Natural killer cell (primary cell): Measurements from ENCODE around the gene PASD1. TPM values are rescaled to one million over a fixed set of nuclear protein-coding genes. Genes with fewer than 3 reads are reported as not detected.

Experiments used
- ATAC-seq, 3 donors: fragments of 150-1000 bp in 2 of 3; fragments of 200-7000 bp in 1 of 3; cut with Tn5 transposase; 1 replicate in 1 of 3; 2 replicates in 2 of 3; pipeline ENCODE4 v1.10.0; 2021; ENCODE audit warnings: mild to moderate bottlenecking in 2 of 3, moderate library complexity in 2 of 3
- DNase-seq, 2 donors: peaks; one replicate each; pipeline versions ENCODE4 v3.0.0 to v3.0.0-alpha.2; 2013 to 2021; ENCODE audit warnings: mixed read lengths in 1 of 2
- H3K27ac ChIP-seq: one replicate; pipeline ENCODE4 v1.5.1; 2013; ENCODE audit warnings: mild to moderate bottlenecking, low read length
- H3K27me3 ChIP-seq: one replicate; pipeline ENCODE4 v1.6.1; 2013; ENCODE audit warnings: low read length; ENCODE audit not compliant: control insufficient read depth, insufficient read depth
- H3K36me3 ChIP-seq: one replicate; pipeline ENCODE4 v1.6.1; 2013; ENCODE audit warnings: low read length; ENCODE audit not compliant: control insufficient read depth, insufficient read depth
- H3K4me1 ChIP-seq: one replicate; pipeline ENCODE4 v1.6.1; 2013; ENCODE audit warnings: low read length; ENCODE audit not compliant: control insufficient read depth, insufficient read depth
- H3K4me3 ChIP-seq: one replicate; pipeline ENCODE4 v1.5.1; 2013; ENCODE audit warnings: low read length
- H3K9me3 ChIP-seq: one replicate; pipeline ENCODE4 v1.6.1; 2013; ENCODE audit warnings: low read length; ENCODE audit not compliant: control insufficient read depth, insufficient read depth
- H3K27ac Mint-ChIP-seq, 2 donors: one replicate each; pipeline ENCODE4 v1.8.0; 2022; ENCODE audit warnings: mild to moderate bottlenecking in 2 of 2, mixed read lengths in 2 of 2, moderate library complexity in 1 of 2
- H3K27me3 Mint-ChIP-seq, 2 donors: one replicate each; pipeline ENCODE4 v1.8.0; 2022; ENCODE audit warnings: low read depth in 2 of 2, mixed read lengths in 2 of 2
- H3K36me3 Mint-ChIP-seq: one replicate; pipeline ENCODE4 v1.8.0; 2022; ENCODE audit warnings: mixed read lengths
- H3K4me1 Mint-ChIP-seq, 2 donors: one replicate each; pipeline ENCODE4 v1.8.0; 2022; ENCODE audit warnings: mixed read lengths in 2 of 2
- H3K4me3 Mint-ChIP-seq: one replicate; pipeline ENCODE4 v1.8.0; 2022; ENCODE audit warnings: mild to moderate bottlenecking, moderate library complexity, mixed read lengths
- H3K9me3 Mint-ChIP-seq, 2 donors: one replicate each; pipeline ENCODE4 v1.8.0; 2022; ENCODE audit warnings: mixed read lengths in 2 of 2
- WGBS: methylation state at CpG from one replicate; pipeline ENCODE4 v1.1.7; 2013; ENCODE audit warnings: missing lambda C conversion rate; ENCODE audit not compliant: insufficient coverage; 5-methylcytosine and 5-hydroxymethylcytosine counted together
- intact Hi-C: fragments of 100-400 bp; cut with micrococcal nuclease; formaldehyde crosslinking; loops from one replicate; pipeline ENCODE4 v1.14.2; 2022
- total RNA-seq, 4 donors: library from RNA; stranded (reverse); fragments of 120-200 nt in 1 of 4; gene quantifications; one replicate each; pipeline versions ENCODE4 v1.2.3 to v1.2.4, GENCODE V29; 2013 to 2022
- TF ChIP-seq, protein P1 (sequence below): fragments of 200-600 bp; IDR thresholded peaks from one replicate; pipeline ENCODE4 v1.8.0; 2022; ENCODE audit warnings: antibody characterized with exemption

The PASD1 gene
- total RNA-seq, 3 donors from 2014 or later (not counting 1 experiment from before 2014, with no cell fraction given) = not detected

DNA sequence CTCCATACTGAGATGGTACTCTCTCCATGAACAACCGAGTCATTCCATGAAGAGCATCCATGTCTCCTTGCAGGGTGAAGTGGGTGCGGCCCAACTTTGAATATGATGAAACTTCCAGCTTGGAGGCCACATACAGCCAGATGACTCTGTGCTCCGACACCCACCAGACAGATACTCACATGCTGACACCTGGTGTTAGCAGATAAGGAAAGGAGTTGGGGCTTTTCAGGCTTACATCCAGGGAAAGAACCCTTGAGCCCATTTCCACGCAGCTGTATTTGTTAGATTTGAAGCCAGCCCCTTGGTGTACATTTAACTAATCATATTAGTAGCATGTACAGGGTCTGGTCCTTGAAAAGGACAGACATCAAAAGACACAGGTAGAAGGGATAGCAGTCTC, 69.7 kb downstream of the PASD1 start:
- Mint-ChIP-seq H3K4me1 (no peaks in the 10 kb centered on the region), H3K9me3 (no peaks in the 10 kb centered on the region), H3K36me3 (no peaks in the 10 kb centered on the region), H3K27me3 (peaks cover 0 to 9% of the 10 kb centered on the region in 2 donors), H3K27ac (no peak overlapping the region), H3K4me3 (no peak overlapping the region)
- DNase-seq (no peak), ATAC-seq (no peak)
- no peak overlapping the region for H3K27ac ChIP-seq
- intact Hi-C loops = no loop called here
- H3K36me3 ChIP-seq = no peaks in the 10 kb centered on the region
- TF ChIP-seq, protein P1, sequence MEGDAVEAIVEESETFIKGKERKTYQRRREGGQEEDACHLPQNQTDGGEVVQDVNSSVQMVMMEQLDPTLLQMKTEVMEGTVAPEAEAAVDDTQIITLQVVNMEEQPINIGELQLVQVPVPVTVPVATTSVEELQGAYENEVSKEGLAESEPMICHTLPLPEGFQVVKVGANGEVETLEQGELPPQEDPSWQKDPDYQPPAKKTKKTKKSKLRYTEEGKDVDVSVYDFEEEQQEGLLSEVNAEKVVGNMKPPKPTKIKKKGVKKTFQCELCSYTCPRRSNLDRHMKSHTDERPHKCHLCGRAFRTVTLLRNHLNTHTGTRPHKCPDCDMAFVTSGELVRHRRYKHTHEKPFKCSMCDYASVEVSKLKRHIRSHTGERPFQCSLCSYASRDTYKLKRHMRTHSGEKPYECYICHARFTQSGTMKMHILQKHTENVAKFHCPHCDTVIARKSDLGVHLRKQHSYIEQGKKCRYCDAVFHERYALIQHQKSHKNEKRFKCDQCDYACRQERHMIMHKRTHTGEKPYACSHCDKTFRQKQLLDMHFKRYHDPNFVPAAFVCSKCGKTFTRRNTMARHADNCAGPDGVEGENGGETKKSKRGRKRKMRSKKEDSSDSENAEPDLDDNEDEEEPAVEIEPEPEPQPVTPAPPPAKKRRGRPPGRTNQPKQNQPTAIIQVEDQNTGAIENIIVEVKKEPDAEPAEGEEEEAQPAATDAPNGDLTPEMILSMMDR = no peak
- no peak overlapping the region for H3K4me3 ChIP-seq
- WGBS = 83% methylated on average over 2 of the region's 4 CpGs
- H3K9me3 ChIP-seq = no peaks in the 10 kb centered on the region
- H3K27me3 ChIP-seq = no peaks in the 10 kb centered on the region
- H3K4me1 ChIP-seq = no peaks in the 10 kb centered on the region

DNA sequence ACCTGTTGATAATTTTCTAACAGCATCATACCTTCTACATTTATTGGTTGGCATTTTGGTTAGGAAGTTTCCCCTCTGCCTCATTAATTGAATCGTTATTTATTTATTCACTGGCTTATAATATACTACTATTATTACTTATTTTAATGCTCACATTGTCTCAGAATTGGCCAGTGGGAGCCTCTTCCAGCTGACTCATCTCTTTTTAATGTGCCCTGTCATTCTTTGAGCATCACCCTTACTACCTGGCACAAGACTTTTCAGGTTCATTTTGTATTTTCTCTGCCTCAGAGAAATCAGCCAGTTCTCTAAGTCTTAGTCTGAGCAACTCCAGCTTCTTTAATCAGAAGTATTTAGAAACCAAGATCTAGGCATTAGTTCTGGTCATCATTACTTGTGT, 71.5 kb downstream of the PASD1 start:
- ATAC-seq (no peak), DNase-seq (no peak)
- no peaks in the 10 kb centered on the region for H3K9me3 Mint-ChIP-seq
- Histone ChIP-seq H3K27me3 (no peaks in the 10 kb centered on the region), H3K27ac (no peak overlapping the region), H3K4me3 (no peak overlapping the region), H3K36me3 (no peaks in the 10 kb centered on the region), H3K4me1 (no peaks in the 10 kb centered on the region), H3K9me3 (no peaks in the 10 kb centered on the region)
- H3K4me1 Mint-ChIP-seq = no peaks in the 10 kb centered on the region
- no peaks in the 10 kb centered on the region for H3K36me3 Mint-ChIP-seq
- TF ChIP-seq, protein P1 = no peak
- H3K27ac Mint-ChIP-seq = no peak overlapping the region
- no peak overlapping the region for H3K4me3 Mint-ChIP-seq
- 100% methylated on average over 1 of the region's 1 CpG for WGBS
- H3K27me3 Mint-ChIP-seq = peaks cover 0 to 23% of the 10 kb centered on the region in 2 donors
- intact Hi-C loops = no loop called here

DNA sequence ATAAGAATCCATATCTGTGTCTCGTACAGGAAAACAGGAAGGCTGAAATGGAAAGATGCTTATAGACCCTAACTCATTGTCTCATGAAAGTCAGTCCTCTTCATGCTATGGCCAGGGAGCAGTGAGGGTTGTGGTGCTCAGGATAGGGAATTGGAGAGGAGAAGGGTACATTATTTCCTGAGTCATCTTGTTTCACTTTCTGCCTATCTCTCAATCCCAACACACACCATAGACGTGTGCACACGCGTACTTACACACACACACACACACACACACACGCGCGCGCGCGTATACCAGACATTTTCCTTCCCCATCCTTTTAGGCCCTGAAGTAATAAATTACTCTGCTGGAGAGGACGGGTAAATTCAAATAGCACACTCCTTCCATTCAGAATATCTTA, 78.1 kb downstream of the PASD1 start:
- TF ChIP-seq, protein P1 = no peak
- Histone ChIP-seq H3K9me3 (no peaks in the 10 kb centered on the region), H3K27ac (no peak overlapping the region), H3K4me1 (no peaks in the 10 kb centered on the region), H3K36me3 (no peaks in the 10 kb centered on the region), H3K27me3 (no peaks in the 10 kb centered on the region), H3K4me3 (no peak overlapping the region)
- Mint-ChIP-seq H3K36me3 (no peaks in the 10 kb centered on the region), H3K27ac (no peak overlapping the region), H3K4me1 (no peaks in the 10 kb centered on the region), H3K9me3 (no peaks in the 10 kb centered on the region), H3K27me3 (peaks cover 0 to 54% of the 10 kb centered on the region in 2 donors), H3K4me3 (no peak overlapping the region)
- intact Hi-C loops = no loop called here
- ATAC-seq = no peak
- WGBS = 60% methylated on average over 10 of the region's 11 CpGs
- DNase-seq = no peak

DNA sequence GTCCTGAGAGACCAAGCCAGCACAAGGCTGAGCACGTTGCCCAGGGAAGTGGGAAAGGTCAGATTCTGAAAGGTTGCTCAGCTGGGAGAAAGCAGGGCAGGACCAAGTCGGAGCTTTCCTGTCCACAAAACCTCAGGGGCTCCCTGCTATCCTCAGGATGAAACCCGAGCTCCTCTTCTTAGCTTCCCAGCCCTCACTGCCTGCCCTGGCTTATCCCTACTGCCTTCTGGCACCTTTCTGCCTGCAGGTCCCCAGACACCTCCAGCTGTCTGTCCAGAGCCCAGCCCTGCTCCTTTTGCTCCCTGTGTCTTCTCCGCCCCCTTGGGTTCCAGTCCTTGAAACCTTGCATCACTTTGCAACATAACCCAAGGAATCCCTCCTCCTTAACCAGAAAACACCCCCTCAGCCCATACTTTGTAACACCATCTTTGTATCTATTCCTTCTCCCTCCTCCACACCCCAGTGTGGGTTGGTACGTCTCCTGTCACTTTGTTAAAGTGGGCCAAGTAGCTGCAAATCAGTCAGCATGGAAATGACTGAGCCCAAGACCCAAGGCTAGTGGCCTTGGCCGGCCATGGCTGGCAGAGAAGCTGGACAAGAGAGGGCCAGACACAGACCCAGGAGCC, 111.8 kb downstream of the PASD1 start:
- Histone ChIP-seq H3K36me3 (no peaks in the 10 kb centered on the region), H3K4me3 (no peak overlapping the region), H3K27ac (no peak overlapping the region), H3K4me1 (no peaks in the 10 kb centered on the region), H3K9me3 (no peaks in the 10 kb centered on the region), H3K27me3 (no peaks in the 10 kb centered on the region)
- intact Hi-C loops = no loop called here
- no peak for DNase-seq
- no peak for ATAC-seq
- 64% methylated on average over 5 of the region's 6 CpGs for WGBS
- H3K36me3 Mint-ChIP-seq = no peaks in the 10 kb centered on the region
- no peak overlapping the region for H3K4me3 Mint-ChIP-seq
- H3K4me1 Mint-ChIP-seq = no peaks in the 10 kb centered on the region
- no peak overlapping the region for H3K27ac Mint-ChIP-seq
- H3K27me3 Mint-ChIP-seq = peaks cover 4 to 9% of the 10 kb centered on the region in 2 donors
- H3K9me3 Mint-ChIP-seq = no peaks in the 10 kb centered on the region
- TF ChIP-seq, protein P1 = no peak
